ENCODE data around the gene DYSF.

The DYSF gene

DNA sequence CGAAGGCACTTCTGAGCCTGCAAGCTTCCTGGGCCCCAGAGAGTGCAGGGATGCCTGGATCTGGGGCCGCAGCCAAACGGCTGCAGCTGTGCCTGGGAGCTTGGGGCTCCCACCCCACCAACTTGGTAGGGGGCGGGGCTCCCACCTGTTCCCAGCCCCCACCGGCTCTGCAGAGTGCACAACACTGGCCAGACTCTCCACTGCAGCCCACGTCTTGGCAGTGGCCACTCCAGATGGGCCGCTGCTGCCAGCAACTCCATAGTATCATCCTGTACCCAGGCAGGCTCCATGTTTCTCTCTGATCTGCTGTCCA lies 9.9 kb downstream of the DYSF start:
- Histone ChIP-seq H3K4me3 (ENCODE audit: low read length) (no peak overlapping the region), H3K27ac (ENCODE audit: low read depth, low read length) (no peak overlapping the region), H3K9me2 (replicated peaks; ENCODE audit: control insufficient read depth, low read length) (no peaks in the 10 kb centered on the region), H3K36me3 (ENCODE audit: control insufficient read depth, low read length) (no peaks in the 10 kb centered on the region), H3K79me2 (ENCODE audit: control insufficient read depth, low read length) (no peaks in the 10 kb centered on the region), H4K20me1 (ENCODE audit: control insufficient read depth, insufficient read depth, low read depth, low read length) (no peaks in the 10 kb centered on the region), H3K27me3 (ENCODE audit: control insufficient read depth, low read length) (peaks cover 21% of the 10 kb centered on the region), H3F3A (ENCODE audit: control insufficient read depth, insufficient read depth) (no peaks in the 10 kb centered on the region), H3K9me3 (ENCODE audit: control insufficient read depth, insufficient read depth, low read length) (peaks cover 14% of the 10 kb centered on the region; the same call in 1 of the 2 replicates), H3K4me1 (ENCODE audit: control insufficient read depth, low read length) (no peaks in the 10 kb centered on the region), H3K4me2 (ENCODE audit: low read length) (no peak overlapping the region)
- TF ChIP-seq, protein P1, sequence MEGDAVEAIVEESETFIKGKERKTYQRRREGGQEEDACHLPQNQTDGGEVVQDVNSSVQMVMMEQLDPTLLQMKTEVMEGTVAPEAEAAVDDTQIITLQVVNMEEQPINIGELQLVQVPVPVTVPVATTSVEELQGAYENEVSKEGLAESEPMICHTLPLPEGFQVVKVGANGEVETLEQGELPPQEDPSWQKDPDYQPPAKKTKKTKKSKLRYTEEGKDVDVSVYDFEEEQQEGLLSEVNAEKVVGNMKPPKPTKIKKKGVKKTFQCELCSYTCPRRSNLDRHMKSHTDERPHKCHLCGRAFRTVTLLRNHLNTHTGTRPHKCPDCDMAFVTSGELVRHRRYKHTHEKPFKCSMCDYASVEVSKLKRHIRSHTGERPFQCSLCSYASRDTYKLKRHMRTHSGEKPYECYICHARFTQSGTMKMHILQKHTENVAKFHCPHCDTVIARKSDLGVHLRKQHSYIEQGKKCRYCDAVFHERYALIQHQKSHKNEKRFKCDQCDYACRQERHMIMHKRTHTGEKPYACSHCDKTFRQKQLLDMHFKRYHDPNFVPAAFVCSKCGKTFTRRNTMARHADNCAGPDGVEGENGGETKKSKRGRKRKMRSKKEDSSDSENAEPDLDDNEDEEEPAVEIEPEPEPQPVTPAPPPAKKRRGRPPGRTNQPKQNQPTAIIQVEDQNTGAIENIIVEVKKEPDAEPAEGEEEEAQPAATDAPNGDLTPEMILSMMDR (IDR thresholded peaks at IDR 0.05; ENCODE audit: low read depth, low read length, poor library complexity, severe bottlenecking), result no peak
- TF ChIP-seq EZH2phosphoT487 (IDR thresholded peaks at IDR 0.05; ENCODE audit: borderline replicate concordance, low read length), result no peak

DNA sequence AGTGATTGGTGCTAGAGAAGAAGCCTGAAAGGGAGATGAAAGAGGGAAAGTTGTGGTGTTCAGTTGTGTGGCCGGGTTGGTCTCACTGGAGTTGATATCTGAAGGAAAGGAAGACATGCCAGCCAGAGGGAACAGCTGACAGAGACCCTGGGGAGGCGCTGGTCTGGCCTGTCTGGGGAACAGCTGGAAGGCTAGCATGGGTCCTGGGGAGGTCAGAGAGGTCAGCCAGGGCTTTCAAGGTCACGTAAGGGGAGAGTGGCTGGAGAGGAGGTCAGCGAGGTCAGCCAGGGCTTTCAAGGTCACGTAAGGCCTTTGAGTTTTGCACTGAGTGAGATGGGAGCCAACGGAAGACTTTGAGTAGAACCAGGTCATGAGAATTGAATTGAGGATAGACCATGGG lies 11.0 kb downstream of the DYSF start:
- H3K4me1 ChIP-seq (ENCODE audit: control insufficient read depth, low read length), result no peaks in the 10 kb centered on the region
- H3F3A ChIP-seq (ENCODE audit: control insufficient read depth, insufficient read depth), result no peaks in the 10 kb centered on the region
- no peak overlapping the region for H3K4me2 ChIP-seq (ENCODE audit: low read length)
- no peak overlapping the region for H3K27ac ChIP-seq (ENCODE audit: low read depth, low read length)
- H3K36me3 ChIP-seq (ENCODE audit: control insufficient read depth, low read length), result no peaks in the 10 kb centered on the region
- no peaks in the 10 kb centered on the region for H3K9me2 ChIP-seq (replicated peaks; ENCODE audit: control insufficient read depth, low read length)
- no peak overlapping the region for H3K4me3 ChIP-seq (ENCODE audit: low read length)
- peaks cover 14% of the 10 kb centered on the region; the same call in 1 of the 2 replicates for H3K9me3 ChIP-seq (ENCODE audit: control insufficient read depth, insufficient read depth, low read length)
- TF ChIP-seq, protein P1 (IDR thresholded peaks at IDR 0.05; ENCODE audit: low read depth, low read length, poor library complexity, severe bottlenecking), result no peak
- no peak for TF ChIP-seq EZH2phosphoT487 (IDR thresholded peaks at IDR 0.05; ENCODE audit: borderline replicate concordance, low read length)
- no peaks in the 10 kb centered on the region for H4K20me1 ChIP-seq (ENCODE audit: control insufficient read depth, insufficient read depth, low read depth, low read length)
- peaks cover 32% of the 10 kb centered on the region for H3K27me3 ChIP-seq (ENCODE audit: control insufficient read depth, low read length)
- H3K79me2 ChIP-seq (ENCODE audit: control insufficient read depth, low read length), result no peaks in the 10 kb centered on the region

DNA sequence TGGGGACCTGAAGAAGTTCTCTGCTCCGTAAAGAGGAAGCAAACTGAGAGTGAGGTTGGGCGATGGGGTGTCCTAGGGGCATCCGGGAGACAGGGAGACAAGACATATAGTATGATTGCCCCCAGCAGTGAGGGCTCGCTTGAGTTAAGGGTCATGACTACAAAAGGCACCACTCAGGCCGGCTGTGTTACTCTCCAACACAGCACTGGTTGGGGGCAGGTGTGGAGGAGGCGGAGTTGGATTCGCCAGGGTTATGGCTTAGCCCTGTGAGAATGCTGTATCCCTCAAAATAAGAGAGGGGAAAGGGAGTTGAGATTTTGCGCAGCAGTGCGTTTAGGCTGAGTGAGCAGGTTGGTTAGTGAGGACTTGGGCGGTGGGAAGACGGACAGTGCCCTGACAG lies 12.0 kb downstream of the DYSF start:
- no peak overlapping the region for H3K4me2 ChIP-seq (ENCODE audit: low read length)
- peaks cover 37% of the 10 kb centered on the region for H3K27me3 ChIP-seq (ENCODE audit: control insufficient read depth, low read length)
- H3K4me3 ChIP-seq (ENCODE audit: low read length), result no peak overlapping the region
- H3K36me3 ChIP-seq (ENCODE audit: control insufficient read depth, low read length), result no peaks in the 10 kb centered on the region
- no peaks in the 10 kb centered on the region for H4K20me1 ChIP-seq (ENCODE audit: control insufficient read depth, insufficient read depth, low read depth, low read length)
- H3F3A ChIP-seq (ENCODE audit: control insufficient read depth, insufficient read depth), result no peaks in the 10 kb centered on the region
- TF ChIP-seq, protein P1 (IDR thresholded peaks at IDR 0.05; ENCODE audit: low read depth, low read length, poor library complexity, severe bottlenecking), result no peak
- TF ChIP-seq EZH2phosphoT487 (IDR thresholded peaks at IDR 0.05; ENCODE audit: borderline replicate concordance, low read length), result no peak
- H3K9me2 ChIP-seq (replicated peaks; ENCODE audit: control insufficient read depth, low read length), result no peaks in the 10 kb centered on the region
- no peak overlapping the region for H3K27ac ChIP-seq (ENCODE audit: low read depth, low read length)
- H3K4me1 ChIP-seq (ENCODE audit: control insufficient read depth, low read length), result no peaks in the 10 kb centered on the region
- H3K79me2 ChIP-seq (ENCODE audit: control insufficient read depth, low read length), result no peaks in the 10 kb centered on the region
- peaks cover 14% of the 10 kb centered on the region; the same call in 1 of the 2 replicates for H3K9me3 ChIP-seq (ENCODE audit: control insufficient read depth, insufficient read depth, low read length)

DNA sequence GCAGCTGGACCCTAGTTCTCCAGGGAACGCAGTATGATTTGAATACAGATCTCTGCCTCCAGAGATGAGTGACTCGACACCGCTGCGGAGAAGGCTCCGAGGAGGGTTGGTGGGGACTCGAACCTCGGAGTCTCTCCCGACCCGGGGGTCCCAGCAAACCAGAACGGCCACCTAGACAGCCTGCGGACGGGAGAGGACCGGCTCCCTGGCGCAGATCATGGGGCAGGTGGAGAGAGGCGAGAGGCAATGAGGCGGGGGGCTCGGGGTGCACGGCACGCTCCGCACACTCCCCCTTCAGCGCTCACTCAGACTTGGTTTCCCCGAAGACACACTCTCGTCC lies 12.6 kb downstream of the DYSF start:
- TF ChIP-seq, protein P1 (IDR thresholded peaks at IDR 0.05; ENCODE audit: low read depth, low read length, poor library complexity, severe bottlenecking), result no peak
- no peak for TF ChIP-seq EZH2phosphoT487 (IDR thresholded peaks at IDR 0.05; ENCODE audit: borderline replicate concordance, low read length)
- no peaks in the 10 kb centered on the region for H3K79me2 ChIP-seq (ENCODE audit: control insufficient read depth, low read length)
- no peak overlapping the region for H3K4me3 ChIP-seq (ENCODE audit: low read length)
- no peaks in the 10 kb centered on the region for H3K4me1 ChIP-seq (ENCODE audit: control insufficient read depth, low read length)
- no peak overlapping the region for H3K4me2 ChIP-seq (ENCODE audit: low read length)
- no peaks in the 10 kb centered on the region for H4K20me1 ChIP-seq (ENCODE audit: control insufficient read depth, insufficient read depth, low read depth, low read length)
- H3K9me3 ChIP-seq (ENCODE audit: control insufficient read depth, insufficient read depth, low read length), result peaks cover 14% of the 10 kb centered on the region; the same call in 1 of the 2 replicates
- H3K36me3 ChIP-seq (ENCODE audit: control insufficient read depth, low read length), result no peaks in the 10 kb centered on the region
- H3K9me2 ChIP-seq (replicated peaks; ENCODE audit: control insufficient read depth, low read length), result no peaks in the 10 kb centered on the region
- peaks cover 37% of the 10 kb centered on the region for H3K27me3 ChIP-seq (ENCODE audit: control insufficient read depth, low read length)
- no peaks in the 10 kb centered on the region for H3F3A ChIP-seq (ENCODE audit: control insufficient read depth, insufficient read depth)
- H3K27ac ChIP-seq (ENCODE audit: low read depth, low read length), result no peak overlapping the region
